GM12875 (cell line): ENCODE results near the gene MYH1.

Experiments used
- H3K4me3 ChIP-seq: one replicate; pipeline ENCODE4 v1.5.1; 2011; ENCODE audit warnings: low read depth, low read length, control low read depth
- CTCF ChIP-seq: IDR thresholded peaks from 2 replicates; pipeline ENCODE4 v1.5.1; 2011; ENCODE audit warnings: low read depth, mild to moderate bottlenecking, control low read depth, inconsistent platforms, low read length, moderate library complexity, borderline replicate concordance; ENCODE audit not compliant: insufficient read depth

The MYH1 gene

GRCh38 chr17:10521949-10522348 is 3.6 kb upstream of the MYH1 start:
- no peak overlapping the region for H3K4me3 ChIP-seq
- TF ChIP-seq CTCF: no peak

GRCh38 chr17:10516638-10517037 is 1.7 kb downstream of the MYH1 start:
- no peak overlapping the region for H3K4me3 ChIP-seq
- TF ChIP-seq CTCF: no peak

DNA sequence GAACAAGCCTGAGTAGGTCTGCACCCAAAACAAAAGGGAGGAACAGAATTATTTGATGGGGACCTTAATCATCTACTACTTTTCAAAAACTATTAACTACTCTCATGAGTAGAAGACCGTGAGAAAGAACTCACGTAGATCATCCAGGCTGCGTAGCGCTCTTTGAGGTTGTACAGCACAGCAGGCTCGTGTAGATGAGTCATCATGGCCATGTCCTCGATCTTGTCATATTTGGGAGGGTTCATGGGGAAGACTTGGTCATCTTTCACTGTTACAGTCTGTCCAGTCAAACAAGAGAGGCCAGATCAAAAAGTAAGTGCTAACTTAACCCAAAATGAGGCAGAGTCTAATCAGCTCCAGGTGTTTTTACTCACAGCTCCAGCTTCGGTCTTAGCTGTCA is 2.3 kb downstream of the MYH1 start:
- TF ChIP-seq CTCF: no peak
- no peak overlapping the region for H3K4me3 ChIP-seq

- H3K4me3 ChIP-seq: no peak overlapping the region
- no peak for TF ChIP-seq CTCF
Measured at GRCh38 chr17:10513299-10514067, 4.9 kb downstream of the MYH1 start.

DNA sequence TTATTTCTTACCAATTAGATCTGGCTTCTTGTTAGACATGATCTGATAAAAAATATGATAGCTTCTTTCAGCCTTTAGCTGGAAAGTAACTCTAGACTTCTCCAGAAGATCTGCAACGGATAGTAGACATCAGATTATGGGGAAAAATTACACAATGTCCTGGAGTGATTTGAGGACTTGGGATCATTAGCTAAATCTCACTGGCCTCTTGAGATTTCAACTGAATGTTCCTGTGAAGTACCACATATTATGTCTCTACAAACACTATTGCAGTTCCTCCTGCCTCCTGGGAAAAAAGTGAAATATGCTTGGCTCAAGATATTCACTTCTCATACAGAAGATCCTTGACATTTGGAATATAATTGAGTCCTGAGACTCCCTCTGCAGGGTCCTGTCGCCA is 5.5 kb downstream of the MYH1 start:
- no peak for TF ChIP-seq CTCF
- no peak overlapping the region for H3K4me3 ChIP-seq

GRCh38 chr17:10499950-10500349 is 18.4 kb downstream of the MYH1 start:
- no peak for TF ChIP-seq CTCF

DNA sequence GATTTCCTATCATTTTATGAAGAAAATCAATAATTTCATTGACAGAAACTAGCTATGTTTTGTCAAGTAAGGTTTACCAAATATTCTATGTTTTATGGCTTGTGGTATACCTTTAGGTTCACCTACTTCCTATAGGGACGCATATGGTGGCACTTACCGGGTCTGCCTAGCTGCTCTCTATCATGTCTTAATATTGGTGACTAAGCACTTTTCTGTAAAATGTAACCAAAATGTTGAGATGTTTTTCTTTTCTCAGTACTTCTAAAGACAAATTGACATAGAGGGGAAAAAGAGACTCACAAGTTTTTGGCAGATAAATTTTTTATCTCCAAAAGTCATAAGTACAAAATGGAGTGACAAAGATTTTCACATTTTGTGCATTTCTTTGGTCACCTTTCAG is 26.3 kb downstream of the MYH1 start:
- no peak for TF ChIP-seq CTCF

More at GRCh38 chr17:10499950-10500349, 18.4 kb downstream of the MYH1 start:
- no peak overlapping the region for H3K4me3 ChIP-seq

More for the DNA sequence above, 26.3 kb downstream of the MYH1 start:
- H3K4me3 ChIP-seq: no peak overlapping the region
